ENCODE measurements around the gene SYT17.

DNA sequence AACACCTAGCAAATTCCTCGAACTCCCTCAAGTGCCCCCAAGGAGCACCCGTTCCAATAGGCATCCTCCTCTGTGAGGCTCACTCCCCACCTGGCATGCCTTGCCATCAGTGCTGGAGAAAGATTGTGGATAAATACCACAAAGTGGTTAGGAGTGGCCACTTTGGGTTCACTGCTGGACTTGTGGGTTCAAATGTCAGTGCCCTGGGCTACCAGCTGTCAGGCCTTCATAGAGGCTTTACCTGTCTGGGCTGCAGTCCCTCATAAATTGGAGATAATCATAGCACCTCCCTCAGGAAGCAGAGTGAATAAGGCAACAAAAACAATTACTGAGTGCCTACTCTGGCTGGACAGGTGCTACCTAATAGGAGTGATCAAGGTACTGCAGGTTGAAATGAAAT is 1.5 kb upstream of the SYT17 start:
- TF ChIP-seq, protein P1, sequence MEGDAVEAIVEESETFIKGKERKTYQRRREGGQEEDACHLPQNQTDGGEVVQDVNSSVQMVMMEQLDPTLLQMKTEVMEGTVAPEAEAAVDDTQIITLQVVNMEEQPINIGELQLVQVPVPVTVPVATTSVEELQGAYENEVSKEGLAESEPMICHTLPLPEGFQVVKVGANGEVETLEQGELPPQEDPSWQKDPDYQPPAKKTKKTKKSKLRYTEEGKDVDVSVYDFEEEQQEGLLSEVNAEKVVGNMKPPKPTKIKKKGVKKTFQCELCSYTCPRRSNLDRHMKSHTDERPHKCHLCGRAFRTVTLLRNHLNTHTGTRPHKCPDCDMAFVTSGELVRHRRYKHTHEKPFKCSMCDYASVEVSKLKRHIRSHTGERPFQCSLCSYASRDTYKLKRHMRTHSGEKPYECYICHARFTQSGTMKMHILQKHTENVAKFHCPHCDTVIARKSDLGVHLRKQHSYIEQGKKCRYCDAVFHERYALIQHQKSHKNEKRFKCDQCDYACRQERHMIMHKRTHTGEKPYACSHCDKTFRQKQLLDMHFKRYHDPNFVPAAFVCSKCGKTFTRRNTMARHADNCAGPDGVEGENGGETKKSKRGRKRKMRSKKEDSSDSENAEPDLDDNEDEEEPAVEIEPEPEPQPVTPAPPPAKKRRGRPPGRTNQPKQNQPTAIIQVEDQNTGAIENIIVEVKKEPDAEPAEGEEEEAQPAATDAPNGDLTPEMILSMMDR (IDR thresholded peaks at IDR 0.05) = no peak
- no peak for TF ChIP-seq POLR2A (IDR thresholded peaks at IDR 0.05)

Measured in body of pancreas (tissue), 4 donors.